HepG2 (cell line): ENCODE data around the gene TNKS1BP1. TPM values are rescaled to one million over a fixed set of nuclear protein-coding genes. Genes with fewer than 3 reads are reported as not detected.

ENCODE experiments used
- AKAP8 ChIP-seq: sonication (generic); formaldehyde crosslinking; IDR thresholded peaks from 2 replicates; pipeline ENCODE4 v1.5.1; 2020; ENCODE audit warnings: mild to moderate bottlenecking, missing genetic modification reagents
- HNF4G ChIP-seq, 2 experiments: sonication (generic) in 1 of 2; formaldehyde crosslinking in 1 of 2; IDR thresholded peaks; 2 replicates each; pipeline versions ENCODE4 v1.4.0 to v1.6.1; 2011 to 2020; ENCODE audit warnings: borderline replicate concordance in 2 of 2, low read depth in 2 of 2, mild to moderate bottlenecking in 2 of 2, low read length in 1 of 2, missing genetic modification reagents in 1 of 2, moderate library complexity in 1 of 2
- MTF2 ChIP-seq: sonication (generic); formaldehyde crosslinking; IDR thresholded peaks from 2 replicates; pipeline ENCODE4 v1.5.0; 2020; ENCODE audit warnings: missing genetic modification reagents, borderline replicate concordance
- SETDB1 ChIP-seq: sonication (generic); formaldehyde crosslinking; IDR thresholded peaks from 2 replicates; pipeline ENCODE4 v1.5.1; 2020; ENCODE audit warnings: missing genetic modification reagents, mild to moderate bottlenecking, borderline replicate concordance
- TBP ChIP-seq: sonication (generic); formaldehyde crosslinking; IDR thresholded peaks from 2 replicates; pipeline ENCODE4 v1.5.0; 2020; ENCODE audit warnings: missing genetic modification reagents
- THAP9 ChIP-seq: sonication (generic); formaldehyde crosslinking; IDR thresholded peaks from 2 replicates; pipeline ENCODE4; 2020; ENCODE audit warnings: missing genetic modification reagents, mild to moderate bottlenecking, borderline replicate concordance
- ZFP1 ChIP-seq: IDR thresholded peaks from 2 replicates; pipeline ENCODE4 v1.6.1; 2016
- ZHX2 ChIP-seq, 2 experiments: sonication (generic) in 1 of 2; formaldehyde crosslinking in 1 of 2; IDR thresholded peaks; 2 replicates each; pipeline versions ENCODE4 v1.6.1 to v1.9.0; 2014 to 2022; ENCODE audit warnings: antibody characterized with exemption in 1 of 2, borderline replicate concordance in 1 of 2, inconsistent platforms in 1 of 2, low read depth in 1 of 2, missing genetic modification reagents in 1 of 2
- ZNF484 ChIP-seq: sonication (generic); formaldehyde crosslinking; IDR thresholded peaks from 2 replicates; pipeline ENCODE4 v1.5.1; 2020; ENCODE audit warnings: mild to moderate bottlenecking, low read depth, missing genetic modification reagents, borderline replicate concordance
- ZNF761 ChIP-seq: sonication (generic); formaldehyde crosslinking; conservative IDR thresholded peaks from 2 replicates; pipeline ENCODE4 v1.4.0; 2020; ENCODE audit warnings: mild to moderate bottlenecking, missing genetic modification reagents
- ZNF800 ChIP-seq: sonication (generic); formaldehyde crosslinking; IDR thresholded peaks from 2 replicates; pipeline ENCODE4 v1.4.0; 2020; ENCODE audit warnings: missing genetic modification reagents
- polyA plus RNA-seq, 8 experiments: library from polyadenylated mRNA; depleted of rRNA in 3 of 8; stranded (reverse) in 7 of 8; unstranded in 1 of 8; fragments of >200 nt; fragmentation: Illumina TruSeq in 4 of 8; extraction: Trizol in 4 of 8; gene quantifications; 2 replicates each; pipeline versions ENCODE4 v1.2.1 to v1.2.3, GENCODE V29; 2011 to 2016; ENCODE audit warnings: low read depth in 4 of 8, missing spikeins in 1 of 8, mixed read lengths in 1 of 8; ENCODE audit not compliant: insufficient read depth in 1 of 8
- total RNA-seq, 5 experiments: library from RNA; depleted of rRNA; stranded (reverse); fragments of >200 nt; fragmentation: Illumina TruSeq; extraction: Trizol; gene quantifications; 2 replicates each; pipeline ENCODE4 v1.2.3, GENCODE V29; 2016; ENCODE audit warnings: low read depth in 1 of 5
- TF ChIP-seq, protein P1 (sequence below): sonication (generic); formaldehyde crosslinking; IDR thresholded peaks from 2 replicates; pipeline ENCODE4 v1.8.1; 2022; ENCODE audit warnings: low read depth, mild to moderate bottlenecking, missing genetic modification reagents

TNKS1BP1 gene
- total and polyA plus RNA-seq, 2 of the 13 experiments (the other 11 are each of a cell fraction or from before 2014, with no cell fraction given) = 13.7 to 15.0 TPM

- TF ChIP-seq THAP9 (CRISPR knock-in tag) (no peak), ZNF484 (CRISPR knock-in tag) (no peak), MTF2 (CRISPR knock-in tag) (0 out of 2 replicates have a peak, but pooled peaks have one; percentile 74), HNF4G (IDR thresholded peaks at IDR 0.05; ENCODE audit: borderline replicate concordance, low read depth, low read length) (peak; percentile 32; the same call in 1 of the 2 replicates), HNF4G (CRISPR knock-in tag; IDR thresholded peaks at IDR 0.05; ENCODE audit: borderline replicate concordance, low read depth) (no peak), ZHX2 (IDR thresholded peaks at IDR 0.05; ENCODE audit: low read depth) (no peak), ZHX2 (CRISPR knock-in tag; IDR thresholded peaks at IDR 0.05; ENCODE audit: borderline replicate concordance) (no peak), TBP (CRISPR knock-in tag) (no peak), ZNF800 (CRISPR knock-in tag) (no peak), AKAP8 (0 out of 2 replicates have a peak, but pooled peaks have one; percentile 17), ZFP1 (CRISPR knock-in tag) (peak; percentile 73; the same call in 1 of the 2 replicates), SETDB1 (no peak), ZNF761 (CRISPR knock-in tag) (no peak)
- TF ChIP-seq, protein P1, sequence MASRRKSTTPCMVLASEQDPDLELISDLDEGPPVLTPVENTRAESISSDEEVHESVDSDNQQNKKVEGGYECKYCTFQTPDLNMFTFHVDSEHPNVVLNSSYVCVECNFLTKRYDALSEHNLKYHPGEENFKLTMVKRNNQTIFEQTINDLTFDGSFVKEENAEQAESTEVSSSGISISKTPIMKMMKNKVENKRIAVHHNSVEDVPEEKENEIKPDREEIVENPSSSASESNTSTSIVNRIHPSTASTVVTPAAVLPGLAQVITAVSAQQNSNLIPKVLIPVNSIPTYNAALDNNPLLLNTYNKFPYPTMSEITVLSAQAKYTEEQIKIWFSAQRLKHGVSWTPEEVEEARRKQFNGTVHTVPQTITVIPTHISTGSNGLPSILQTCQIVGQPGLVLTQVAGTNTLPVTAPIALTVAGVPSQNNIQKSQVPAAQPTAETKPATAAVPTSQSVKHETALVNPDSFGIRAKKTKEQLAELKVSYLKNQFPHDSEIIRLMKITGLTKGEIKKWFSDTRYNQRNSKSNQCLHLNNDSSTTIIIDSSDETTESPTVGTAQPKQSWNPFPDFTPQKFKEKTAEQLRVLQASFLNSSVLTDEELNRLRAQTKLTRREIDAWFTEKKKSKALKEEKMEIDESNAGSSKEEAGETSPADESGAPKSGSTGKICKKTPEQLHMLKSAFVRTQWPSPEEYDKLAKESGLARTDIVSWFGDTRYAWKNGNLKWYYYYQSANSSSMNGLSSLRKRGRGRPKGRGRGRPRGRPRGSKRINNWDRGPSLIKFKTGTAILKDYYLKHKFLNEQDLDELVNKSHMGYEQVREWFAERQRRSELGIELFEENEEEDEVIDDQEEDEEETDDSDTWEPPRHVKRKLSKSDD (CRISPR knock-in tag) = no peak
Observed at GRCh38 chr11:57310630-57311086, 14.1 kb downstream of the TNKS1BP1 start (continued).
